ENCODE data around the gene CRYBG2.

CRYBG2 gene

DNA sequence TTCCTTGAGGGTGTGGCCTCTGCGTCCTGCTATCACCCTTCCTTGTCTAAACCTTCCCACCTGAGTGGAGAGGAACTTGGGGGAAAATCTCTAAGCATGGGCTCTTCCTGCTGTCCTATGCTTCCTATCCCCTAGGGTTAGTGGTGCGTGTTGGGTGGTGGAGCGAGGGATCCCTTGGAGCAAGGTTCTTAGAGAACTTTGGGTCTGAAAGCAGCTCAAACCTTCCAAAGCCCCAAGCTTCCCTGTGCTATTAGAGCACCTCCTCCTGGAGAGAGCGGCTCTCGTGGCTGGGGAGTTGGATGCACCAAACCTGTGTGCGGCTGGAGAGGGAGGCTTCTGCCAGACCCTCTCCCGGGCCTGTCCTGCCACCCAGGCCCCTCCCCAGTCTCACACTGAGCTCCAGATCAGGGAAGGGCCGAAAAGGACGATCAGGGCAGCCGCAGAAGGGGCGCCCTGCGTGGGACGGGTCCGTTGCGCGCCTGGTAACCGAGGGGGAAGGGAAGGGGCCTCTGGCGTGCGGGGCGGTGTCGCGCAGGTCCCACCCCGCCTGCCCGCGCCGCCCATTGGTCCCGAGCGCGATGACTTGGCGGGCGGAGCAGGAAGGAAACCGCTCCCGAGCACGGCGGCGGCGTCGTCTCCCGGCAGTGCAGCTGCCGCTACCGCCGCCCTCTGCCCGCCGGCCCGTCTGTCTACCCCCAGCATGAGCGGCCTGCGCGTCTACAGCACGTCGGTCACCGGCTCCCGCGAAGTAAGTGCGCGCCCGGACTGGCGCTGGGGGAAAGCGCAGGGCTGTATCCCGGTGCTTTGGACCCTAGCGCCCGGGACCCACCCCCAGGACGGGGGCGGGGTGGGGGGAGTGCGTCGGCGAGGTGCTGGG is 74.2 kb downstream of the CRYBG2 start, which contains the start of gene SH3BGRL3:
Gene SH3BGRL3, plus strand, starts transcription at position 631 of the 877 bp plus-strand sequence. Its CDS starts 70 bp downstream, at position 701.
- peak; percentile 84 for DNase-seq

DNA sequence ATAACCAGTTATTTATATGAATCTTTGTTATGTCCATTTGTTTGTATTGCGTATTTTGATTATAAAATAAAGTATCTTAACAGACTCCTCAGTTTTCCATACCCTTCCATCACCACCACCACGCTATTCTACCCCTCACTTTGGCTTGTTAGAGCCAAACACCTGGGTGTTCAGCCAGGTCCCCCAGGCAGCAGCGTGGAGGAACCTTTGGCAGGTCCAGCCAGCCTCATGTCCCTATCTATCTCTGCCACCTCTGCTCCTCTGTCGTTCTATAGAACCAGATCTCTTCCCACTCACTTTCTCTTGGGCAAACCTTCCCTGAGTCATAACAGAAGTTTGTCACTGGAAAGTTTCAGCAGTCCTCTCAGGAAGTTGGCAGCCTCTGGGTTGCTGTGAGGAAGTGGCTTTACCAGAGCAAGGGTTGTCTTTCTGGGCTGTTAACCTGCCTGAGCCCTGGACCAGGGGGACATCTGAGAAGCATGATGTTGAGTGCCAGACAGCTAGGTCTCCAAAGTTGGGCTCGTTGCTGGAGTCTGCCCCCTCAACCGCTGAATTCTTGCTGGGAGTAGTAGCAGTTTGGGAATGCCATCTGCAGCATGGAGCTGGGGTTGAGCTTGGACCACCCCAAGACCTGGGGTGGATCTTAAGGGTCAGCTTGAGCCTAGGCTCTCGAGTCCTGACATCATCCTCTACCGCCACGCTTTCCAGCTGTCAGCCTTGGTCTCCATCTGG is 75.0 kb downstream of the CRYBG2 start:
- peak; percentile 54 for DNase-seq

DNA sequence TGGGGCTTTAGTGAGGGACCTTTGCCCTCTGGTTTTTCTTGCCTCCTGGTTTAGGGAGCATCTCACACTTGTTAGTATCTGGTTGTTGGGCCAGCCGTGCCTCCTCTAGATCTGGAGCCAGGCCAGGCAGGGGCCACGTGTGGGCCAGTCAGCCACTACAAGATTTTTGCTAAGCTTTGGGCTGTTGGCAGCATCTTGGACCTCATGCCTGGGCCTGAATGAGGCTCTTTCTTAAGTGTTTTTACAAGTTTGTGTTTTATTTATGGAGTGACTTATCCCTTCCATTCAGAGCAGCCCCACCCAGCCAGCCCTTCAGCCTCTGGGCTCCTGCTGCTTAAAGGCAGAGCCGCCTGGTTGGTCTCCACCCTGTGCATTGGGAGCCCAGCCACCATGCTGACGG is 75.6 kb downstream of the CRYBG2 start:
- DNase-seq = peak; percentile 32

DNA sequence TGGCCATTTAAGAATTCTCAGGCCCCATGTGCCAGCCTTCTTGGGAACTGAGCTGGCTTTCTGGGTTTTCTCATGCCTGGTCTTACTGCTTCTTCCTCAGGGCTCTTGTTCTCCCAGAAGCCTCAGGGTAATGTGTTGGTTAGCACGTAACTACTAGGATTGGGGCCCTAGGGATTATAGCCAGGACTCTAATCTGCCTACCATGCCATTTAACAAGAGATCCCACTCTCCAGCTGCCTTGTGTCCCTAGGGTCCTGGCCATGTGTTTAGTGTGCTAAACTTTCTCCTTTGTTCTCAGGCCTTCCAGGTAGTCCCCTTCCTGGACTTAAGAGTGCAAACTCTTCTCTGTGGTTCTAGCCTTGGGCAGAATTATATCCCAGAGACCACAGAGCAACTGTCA is 76.2 kb downstream of the CRYBG2 start:
- no peak for DNase-seq

DNA sequence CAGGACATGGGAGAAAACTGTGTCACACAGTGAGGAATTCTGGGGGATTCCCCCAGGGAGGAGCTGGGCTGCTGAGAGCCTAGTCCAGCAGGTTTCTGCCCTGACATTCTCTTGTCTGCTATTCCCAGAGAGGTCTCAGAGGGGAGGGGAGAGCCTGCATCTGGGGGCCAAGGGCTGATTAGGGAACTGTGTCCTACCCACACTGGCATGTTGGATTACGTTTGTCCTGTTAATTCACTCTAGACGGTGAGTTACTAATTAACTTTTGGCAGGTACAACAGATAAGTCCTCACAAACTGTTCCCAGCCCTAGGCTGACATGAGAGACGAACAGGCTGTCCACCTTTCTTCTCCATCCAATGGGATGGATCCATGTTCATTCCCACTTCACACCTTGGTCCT is 76.7 kb downstream of the CRYBG2 start:
- DNase-seq = no peak

DNA sequence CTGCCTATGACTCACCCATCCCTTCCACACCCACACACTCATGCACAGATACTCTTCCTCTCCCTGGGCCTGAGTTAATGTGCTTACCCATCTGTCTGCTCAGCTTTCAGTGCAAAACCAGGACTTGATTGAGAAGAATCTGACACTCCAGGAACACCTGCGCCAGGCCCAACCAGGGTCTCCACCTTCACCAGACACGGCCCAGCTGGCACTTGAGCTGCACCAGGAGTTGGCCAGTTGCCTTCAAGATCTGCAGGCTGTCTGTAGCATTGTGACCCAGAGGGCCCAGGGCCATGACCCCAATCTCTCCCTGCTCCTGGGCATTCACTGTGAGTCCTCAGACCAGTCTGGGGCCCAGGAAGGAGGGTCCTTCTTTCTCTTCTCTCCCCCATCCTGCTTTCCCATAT is 77.5 kb downstream of the CRYBG2 start:
- DNase-seq = no peak

DNA sequence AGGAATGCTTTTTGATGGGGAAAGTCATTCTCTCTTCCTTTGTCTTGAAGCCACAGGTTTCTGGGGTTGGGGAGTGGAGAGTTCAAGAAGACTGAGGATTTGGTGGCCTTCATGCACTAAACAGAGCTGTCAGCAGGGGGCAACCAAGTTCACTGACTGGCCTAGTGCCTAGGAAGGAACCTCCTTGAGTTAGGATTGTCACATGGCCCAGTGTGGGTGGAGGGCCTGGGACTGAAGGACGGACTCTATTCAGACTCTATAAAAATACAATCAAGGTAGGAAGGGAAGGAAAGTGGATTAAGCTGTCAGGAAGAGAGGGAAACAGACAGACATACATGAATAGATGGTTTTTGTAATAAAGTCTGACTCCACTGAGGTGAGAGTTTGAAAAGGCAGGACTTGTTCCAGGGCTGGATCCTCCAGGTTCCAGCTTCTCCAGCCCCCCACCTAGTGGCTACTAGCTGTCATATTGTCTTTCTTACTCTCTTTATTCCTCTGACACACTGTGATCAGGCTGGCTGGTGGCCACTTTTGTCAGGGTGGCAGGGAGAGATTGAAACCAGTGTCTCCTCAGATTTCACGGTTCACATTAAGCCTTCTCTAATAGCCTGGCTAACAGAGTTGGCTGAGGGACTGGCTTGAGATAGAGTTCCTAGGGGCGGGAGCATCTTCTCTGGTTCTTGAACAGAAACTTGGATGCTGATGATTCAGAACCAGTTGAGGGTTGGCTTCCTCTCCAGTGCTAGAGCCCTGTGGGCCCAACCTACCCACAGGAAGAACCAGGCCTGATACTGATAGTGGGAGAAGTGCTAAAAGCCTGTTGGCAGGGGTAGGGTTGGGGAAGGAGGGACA is 78.1 kb downstream of the CRYBG2 start:
- DNase-seq = peak; percentile 95

DNA sequence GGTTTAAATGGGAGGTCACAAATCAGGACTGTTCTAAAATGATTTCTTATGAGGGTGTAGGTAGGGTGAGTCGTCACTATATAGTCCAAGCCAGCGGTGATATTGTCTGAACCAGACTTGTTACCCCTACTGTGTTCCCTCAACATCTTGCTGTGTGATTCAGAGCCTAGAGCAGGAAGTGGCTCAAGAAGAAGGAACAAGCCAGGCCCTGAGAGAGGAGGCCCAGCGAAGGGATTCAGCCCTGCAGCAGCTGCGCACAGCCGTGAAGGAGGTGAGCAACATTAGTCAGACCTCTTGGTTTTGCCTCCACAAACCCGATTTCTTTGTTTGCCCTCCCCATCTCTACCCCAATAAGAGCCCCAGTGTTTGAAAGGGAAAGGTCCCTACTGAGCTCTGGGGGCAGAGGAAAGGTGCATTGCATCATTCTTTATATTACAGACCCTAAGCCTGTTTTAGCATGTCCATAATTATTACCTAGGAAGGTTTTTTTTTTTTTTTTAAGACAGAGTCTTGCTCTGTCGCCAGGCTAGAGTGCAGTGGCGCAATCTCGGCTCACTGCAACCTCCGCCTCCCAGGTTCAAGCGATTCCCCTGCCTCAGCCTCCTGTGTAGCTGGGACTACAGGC is 79.0 kb downstream of the CRYBG2 start:
- peak; percentile 28 for DNase-seq

Data from fibroblast of skin of right quadriceps (primary cell).